Fibroblast of villous mesenchyme (primary cell): ENCODE measurements around the gene RBBP8NL. TPM values are rescaled to one million over a fixed set of nuclear protein-coding genes. Genes with fewer than 3 reads are reported as not detected.

ENCODE experiments used
- DNase-seq: peaks from one replicate; pipeline ENCODE4 v3.0.0-alpha.2; 2010; ENCODE audit warnings: low read depth
- H3K4me3 ChIP-seq: 2 replicates; pipeline ENCODE4 v1.5.1; 2011; ENCODE audit warnings: low read depth, mild to moderate bottlenecking, low read length
- total RNA-seq: library from RNA; depleted of rRNA; stranded (reverse); fragments of >200 nt; gene quantifications from 2 replicates; pipeline ENCODE4 v1.2.3, GENCODE V29; 2012
- TF ChIP-seq, protein P1 (sequence below): IDR thresholded peaks from 2 replicates; pipeline ENCODE4 v1.5.1; 2012; ENCODE audit warnings: low read depth, mild to moderate bottlenecking, low read length; ENCODE audit not compliant: insufficient read depth

The RBBP8NL gene
- total RNA-seq, 1 donor = not detected

DNA sequence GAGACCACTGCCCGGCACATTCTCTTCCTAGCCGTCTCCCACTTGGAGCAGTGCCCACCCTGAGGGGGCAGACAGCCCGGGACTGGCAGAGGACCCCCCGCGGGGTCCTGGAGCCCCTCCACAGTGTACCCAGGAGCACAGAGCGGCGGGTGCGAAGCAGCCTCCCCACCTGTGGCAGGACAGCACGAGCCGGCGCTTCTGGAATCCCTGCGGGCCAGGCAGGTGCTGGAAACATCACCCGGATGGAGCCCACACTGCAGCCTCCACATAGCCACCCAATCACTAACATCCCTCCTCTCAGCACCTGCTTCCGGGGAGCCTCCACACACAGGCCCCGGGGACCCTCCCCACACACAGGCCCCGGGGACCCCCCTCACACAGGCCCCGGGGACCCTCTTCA is 29.8 kb upstream of the RBBP8NL start:
- TF ChIP-seq, protein P1, sequence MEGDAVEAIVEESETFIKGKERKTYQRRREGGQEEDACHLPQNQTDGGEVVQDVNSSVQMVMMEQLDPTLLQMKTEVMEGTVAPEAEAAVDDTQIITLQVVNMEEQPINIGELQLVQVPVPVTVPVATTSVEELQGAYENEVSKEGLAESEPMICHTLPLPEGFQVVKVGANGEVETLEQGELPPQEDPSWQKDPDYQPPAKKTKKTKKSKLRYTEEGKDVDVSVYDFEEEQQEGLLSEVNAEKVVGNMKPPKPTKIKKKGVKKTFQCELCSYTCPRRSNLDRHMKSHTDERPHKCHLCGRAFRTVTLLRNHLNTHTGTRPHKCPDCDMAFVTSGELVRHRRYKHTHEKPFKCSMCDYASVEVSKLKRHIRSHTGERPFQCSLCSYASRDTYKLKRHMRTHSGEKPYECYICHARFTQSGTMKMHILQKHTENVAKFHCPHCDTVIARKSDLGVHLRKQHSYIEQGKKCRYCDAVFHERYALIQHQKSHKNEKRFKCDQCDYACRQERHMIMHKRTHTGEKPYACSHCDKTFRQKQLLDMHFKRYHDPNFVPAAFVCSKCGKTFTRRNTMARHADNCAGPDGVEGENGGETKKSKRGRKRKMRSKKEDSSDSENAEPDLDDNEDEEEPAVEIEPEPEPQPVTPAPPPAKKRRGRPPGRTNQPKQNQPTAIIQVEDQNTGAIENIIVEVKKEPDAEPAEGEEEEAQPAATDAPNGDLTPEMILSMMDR = no peak
- H3K4me3 ChIP-seq = no peak overlapping the region
- no peak for DNase-seq

DNA sequence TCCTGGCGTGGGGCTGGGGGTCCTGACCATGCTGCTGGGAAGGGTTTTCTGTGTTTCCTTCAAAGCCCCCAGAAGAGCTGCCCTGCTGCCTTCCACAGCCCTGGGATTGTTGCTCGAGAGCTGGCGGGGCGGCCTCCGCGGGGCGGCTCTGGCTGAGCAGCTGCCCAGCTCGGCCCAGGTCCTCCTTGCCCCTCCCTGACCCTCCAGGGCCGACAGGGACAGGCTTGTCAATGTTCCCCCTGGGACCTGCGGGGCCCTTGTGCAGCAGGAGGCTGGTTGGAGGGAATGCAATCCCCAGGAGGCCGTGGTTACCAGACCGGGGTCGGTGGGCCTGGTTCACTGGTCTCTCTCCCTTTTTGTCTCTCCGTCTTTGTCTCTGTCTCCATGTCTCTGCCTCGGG is 28.6 kb upstream of the RBBP8NL start:
- TF ChIP-seq, protein P1 = no peak
- no peak overlapping the region for H3K4me3 ChIP-seq
- DNase-seq = no peak

DNA sequence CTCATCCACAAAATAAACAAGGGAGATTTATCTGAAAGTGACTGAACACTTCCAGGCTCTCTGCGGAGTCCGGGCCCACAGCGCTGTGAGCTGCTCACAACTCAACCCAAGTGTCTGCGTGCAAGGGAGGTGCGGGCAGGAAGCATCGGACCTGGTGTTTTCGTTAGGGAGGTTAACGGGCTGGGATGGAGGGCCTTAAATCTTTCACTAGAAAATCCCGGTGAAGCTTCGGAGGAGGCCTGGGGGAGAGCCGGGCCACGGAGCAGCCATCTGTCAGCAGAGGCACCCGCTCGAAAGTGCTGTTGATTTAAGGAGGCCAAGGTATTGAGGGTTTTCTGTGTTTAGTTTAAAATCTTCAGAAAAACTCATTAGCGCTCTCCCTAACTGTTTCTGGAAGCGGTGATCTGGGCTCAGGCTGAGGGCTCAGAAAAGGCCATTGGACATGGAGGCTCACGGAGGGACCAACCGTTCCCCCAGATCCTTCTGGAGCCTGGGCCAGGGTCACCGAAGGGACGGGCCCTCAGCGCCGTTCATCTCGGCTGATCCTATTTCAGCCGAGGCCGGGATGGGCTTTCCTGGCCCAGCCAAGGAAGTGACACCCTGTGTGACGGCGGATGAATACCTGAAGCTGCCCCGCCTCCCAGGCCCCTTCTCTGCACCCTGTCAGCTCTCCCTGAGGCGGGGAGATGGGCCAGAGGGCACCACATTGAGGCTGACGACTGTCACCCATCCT is 27.7 kb upstream of the RBBP8NL start:
- H3K4me3 ChIP-seq = no peak overlapping the region
- TF ChIP-seq, protein P1 = no peak
- DNase-seq = no peak

DNA sequence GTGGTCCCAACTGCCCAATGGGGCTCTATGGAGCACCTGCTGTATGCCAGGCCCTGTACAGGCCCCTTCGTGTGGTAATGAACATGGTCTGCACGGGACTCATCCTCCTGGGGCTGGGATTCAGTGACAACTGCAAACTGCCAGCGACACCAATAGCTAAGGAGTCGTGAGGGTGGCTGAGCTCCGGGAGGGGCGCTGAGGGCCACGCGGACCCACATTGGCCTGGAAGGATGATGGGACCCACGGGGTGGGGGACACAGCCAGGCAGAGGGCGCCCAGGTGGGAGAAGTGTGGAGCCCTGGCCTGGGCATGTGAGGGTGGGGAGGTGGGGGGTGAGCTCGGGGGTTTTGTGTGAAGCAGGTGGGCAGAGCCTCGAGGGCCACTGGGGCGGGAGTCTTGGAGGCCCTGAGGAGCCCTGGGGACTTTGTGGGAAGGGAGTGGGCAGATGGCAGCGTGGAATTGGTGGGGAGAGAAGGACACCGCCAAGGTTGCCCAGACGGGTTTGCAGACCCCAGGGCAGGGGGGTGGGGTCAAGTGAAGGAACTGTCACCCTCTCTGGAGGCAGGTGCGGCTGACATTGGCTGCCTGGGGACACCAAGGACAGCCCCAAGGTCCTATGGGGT is 26.0 kb upstream of the RBBP8NL start:
- H3K4me3 ChIP-seq = no peak overlapping the region
- TF ChIP-seq, protein P1 = no peak
- no peak for DNase-seq

DNA sequence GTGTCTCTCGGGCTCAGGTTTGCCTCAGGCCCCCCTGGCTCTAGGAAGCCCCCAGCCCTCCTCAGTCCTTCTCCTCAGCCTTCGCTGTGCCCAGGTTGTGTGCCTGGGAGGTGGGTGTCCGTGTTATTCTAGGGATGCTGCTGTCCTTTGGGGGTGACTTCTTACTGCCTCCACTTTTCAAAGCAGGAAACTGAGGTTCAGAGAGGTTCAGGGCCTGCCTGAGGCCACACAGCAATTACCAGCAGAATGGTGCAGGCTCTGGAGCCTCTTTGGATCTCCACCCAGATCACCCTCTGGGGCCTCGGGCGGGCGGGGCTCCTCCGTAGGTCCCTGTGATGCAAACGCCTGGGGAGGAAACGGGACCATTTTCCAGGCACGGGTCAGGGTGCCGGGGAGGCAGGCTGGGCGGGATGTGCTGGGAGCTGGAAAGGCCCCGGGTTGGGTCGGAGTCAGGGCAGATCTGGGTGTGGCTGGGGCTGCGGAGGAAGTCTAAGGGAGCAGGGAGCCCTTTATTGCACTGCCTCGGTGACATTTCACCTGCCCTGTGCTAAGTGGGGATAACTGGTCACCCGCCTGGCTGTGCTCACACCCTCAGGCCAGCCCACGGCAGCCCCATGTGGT is 25.2 kb upstream of the RBBP8NL start:
- H3K4me3 ChIP-seq = no peak overlapping the region
- DNase-seq = no peak
- TF ChIP-seq, protein P1 = no peak

DNA sequence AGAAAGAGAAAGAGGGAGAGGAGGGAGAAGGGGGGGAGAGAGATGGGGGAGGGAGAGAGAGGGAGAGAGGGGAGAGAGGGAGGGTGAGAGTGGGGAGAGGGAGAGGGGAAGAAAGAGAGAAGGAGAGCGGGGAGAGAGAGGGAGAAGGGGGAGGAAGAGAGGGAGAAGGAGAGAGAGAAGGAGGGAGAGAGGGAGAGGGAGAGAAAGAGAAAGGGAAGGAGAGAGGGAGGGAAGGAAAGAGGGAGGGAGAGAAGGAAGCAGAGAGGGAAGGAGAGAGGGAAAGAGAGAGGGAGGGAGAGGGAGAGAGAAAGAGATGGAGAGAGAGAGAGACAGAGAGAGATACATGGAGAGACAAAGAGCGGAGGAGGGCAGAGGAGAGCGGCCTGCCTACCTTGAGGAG is 24.6 kb upstream of the RBBP8NL start:
- no peak overlapping the region for H3K4me3 ChIP-seq
- TF ChIP-seq, protein P1 = no peak
- DNase-seq = no peak
